ENCODE data around the gene IKZF3. TPM values are rescaled to one million over a fixed set of nuclear protein-coding genes. Genes with fewer than 3 reads are reported as not detected.
A peak's percentile ranks its signal among the peaks of the same experiment; 100 is the strongest.

The IKZF3 gene
- total RNA-seq, 1 donor from 2014 or later = not detected

DNA sequence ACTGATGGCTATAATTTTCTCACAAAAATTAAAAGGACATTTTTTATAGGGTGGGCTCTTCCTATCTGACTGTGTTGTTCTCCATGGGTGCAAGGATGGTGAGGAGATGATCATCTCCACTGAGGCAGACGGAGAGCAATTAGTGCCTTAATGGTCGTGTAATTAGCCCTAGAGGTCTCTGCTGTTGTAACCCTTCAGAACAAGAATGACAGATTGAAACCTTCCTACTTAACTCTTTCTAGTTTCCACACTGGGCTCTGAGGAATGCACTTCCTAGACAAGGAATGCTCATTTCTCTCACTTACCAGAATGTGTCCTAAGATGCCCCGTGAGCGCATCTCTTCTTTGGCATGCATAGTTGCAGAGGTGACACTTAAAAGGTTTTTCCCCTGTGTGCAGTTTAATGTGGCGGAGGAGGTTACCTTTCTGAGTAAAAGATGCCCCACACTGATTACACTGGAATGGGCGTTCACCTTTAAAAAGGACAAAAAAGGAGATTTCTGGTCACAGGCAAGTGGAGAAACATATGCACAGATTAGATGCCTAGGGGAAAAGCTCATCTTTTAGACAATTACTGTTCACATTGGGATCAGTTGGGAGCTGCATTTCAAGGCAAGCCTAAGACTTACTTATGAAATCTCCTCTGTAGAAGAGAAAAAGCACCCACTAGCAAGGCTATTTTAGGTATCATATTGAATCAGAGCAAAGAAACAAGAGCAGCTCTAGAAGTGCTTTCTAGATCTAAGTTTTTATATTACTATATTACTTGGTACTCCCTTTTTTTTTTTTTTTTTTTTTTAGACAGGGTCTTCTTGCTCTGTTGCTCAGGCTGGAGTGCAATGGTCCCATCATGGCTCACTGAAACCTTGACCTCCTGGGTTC lies 72.8 kb downstream of the IKZF3 start:
- Mint-ChIP-seq H3K4me1 (ENCODE audit: unreplicated experiment) (no peaks in the 10 kb centered on the region), H3K4me3 (ENCODE audit: unreplicated experiment) (no peak overlapping the region), H3K27me3 (ENCODE audit: unreplicated experiment) (no peaks in the 10 kb centered on the region), H3K9me3 (ENCODE audit: unreplicated experiment) (no peaks in the 10 kb centered on the region), H3K27ac (ENCODE audit: unreplicated experiment) (no peak overlapping the region), H3K36me3 (ENCODE audit: low read depth, unreplicated experiment) (no peaks in the 10 kb centered on the region)
- TF ChIP-seq, protein P1, sequence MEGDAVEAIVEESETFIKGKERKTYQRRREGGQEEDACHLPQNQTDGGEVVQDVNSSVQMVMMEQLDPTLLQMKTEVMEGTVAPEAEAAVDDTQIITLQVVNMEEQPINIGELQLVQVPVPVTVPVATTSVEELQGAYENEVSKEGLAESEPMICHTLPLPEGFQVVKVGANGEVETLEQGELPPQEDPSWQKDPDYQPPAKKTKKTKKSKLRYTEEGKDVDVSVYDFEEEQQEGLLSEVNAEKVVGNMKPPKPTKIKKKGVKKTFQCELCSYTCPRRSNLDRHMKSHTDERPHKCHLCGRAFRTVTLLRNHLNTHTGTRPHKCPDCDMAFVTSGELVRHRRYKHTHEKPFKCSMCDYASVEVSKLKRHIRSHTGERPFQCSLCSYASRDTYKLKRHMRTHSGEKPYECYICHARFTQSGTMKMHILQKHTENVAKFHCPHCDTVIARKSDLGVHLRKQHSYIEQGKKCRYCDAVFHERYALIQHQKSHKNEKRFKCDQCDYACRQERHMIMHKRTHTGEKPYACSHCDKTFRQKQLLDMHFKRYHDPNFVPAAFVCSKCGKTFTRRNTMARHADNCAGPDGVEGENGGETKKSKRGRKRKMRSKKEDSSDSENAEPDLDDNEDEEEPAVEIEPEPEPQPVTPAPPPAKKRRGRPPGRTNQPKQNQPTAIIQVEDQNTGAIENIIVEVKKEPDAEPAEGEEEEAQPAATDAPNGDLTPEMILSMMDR (IDR thresholded peaks at IDR 0.05; ENCODE audit: unreplicated experiment) = no peak
- DNase-seq (ENCODE audit: low spot score) = no peak

DNA sequence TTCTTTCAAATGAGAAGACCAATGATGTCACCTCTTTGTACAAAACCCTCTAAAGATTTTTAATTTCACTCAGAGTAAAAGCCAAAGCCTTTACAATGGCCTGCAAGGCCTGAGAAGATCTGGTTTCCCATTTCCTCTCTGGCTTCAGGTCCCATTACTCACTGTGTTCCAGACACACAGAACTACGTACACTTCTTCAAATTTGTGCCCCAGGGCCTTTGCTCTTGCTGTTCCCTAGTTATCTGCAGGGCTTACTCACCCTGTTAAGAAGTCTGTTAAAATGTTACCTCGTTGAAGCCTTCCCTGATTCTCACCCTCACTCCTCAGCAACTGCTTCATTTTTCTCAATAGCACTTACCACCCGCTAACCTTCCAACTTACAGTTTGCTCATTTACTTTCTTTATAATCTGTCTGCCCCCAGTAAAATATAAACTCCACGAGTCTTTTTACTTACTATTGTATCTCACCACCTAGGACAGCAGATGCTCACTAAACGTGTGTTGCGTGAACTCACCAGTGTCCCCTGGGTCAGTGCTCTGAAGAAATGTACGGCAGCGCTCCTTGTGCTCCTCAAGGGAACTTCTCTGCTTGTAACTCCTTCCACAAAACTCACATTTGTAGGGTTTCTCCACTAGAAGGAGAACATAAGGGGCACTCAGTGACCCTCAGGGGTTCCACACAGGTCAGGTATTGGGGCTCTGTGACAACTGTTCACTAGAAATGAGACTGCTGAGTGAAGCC lies 76.2 kb downstream of the IKZF3 start:
- H3K27me3 Mint-ChIP-seq (ENCODE audit: unreplicated experiment) = no peaks in the 10 kb centered on the region
- TF ChIP-seq, protein P1 (IDR thresholded peaks at IDR 0.05; ENCODE audit: unreplicated experiment) = no peak
- H3K9me3 Mint-ChIP-seq (ENCODE audit: unreplicated experiment) = no peaks in the 10 kb centered on the region
- H3K36me3 Mint-ChIP-seq (ENCODE audit: low read depth, unreplicated experiment) = no peaks in the 10 kb centered on the region
- DNase-seq (ENCODE audit: low spot score) = no peak
- H3K4me1 Mint-ChIP-seq (ENCODE audit: unreplicated experiment) = no peaks in the 10 kb centered on the region
- H3K4me3 Mint-ChIP-seq (ENCODE audit: unreplicated experiment) = no peak overlapping the region
- no peak overlapping the region for H3K27ac Mint-ChIP-seq (ENCODE audit: unreplicated experiment)

DNA sequence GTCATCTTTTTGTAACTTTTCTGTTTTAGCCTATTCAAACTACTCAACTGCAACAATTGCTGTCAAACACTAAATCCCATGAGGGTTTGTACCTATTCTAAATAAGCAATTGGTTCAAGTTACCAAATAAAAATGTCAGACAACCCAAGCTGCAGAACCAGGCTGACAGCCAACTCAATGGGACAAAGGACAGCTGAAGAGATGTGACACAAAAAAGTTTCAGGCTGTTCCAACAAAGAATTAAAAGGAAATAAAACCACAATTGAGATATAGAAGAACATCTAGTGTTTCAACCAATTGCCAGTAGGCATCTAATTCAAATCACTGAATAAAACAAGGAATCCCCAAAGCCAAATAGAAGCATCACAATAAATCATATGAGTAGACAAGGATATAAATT lies 77.1 kb downstream of the IKZF3 start:
- Mint-ChIP-seq H3K4me1 (ENCODE audit: unreplicated experiment) (no peaks in the 10 kb centered on the region), H3K27ac (ENCODE audit: unreplicated experiment) (no peak overlapping the region), H3K36me3 (ENCODE audit: low read depth, unreplicated experiment) (no peaks in the 10 kb centered on the region), H3K4me3 (ENCODE audit: unreplicated experiment) (no peak overlapping the region), H3K27me3 (ENCODE audit: unreplicated experiment) (no peaks in the 10 kb centered on the region), H3K9me3 (ENCODE audit: unreplicated experiment) (no peaks in the 10 kb centered on the region)
- no peak for DNase-seq (ENCODE audit: low spot score)
- TF ChIP-seq, protein P1 (IDR thresholded peaks at IDR 0.05; ENCODE audit: unreplicated experiment) = no peak

DNA sequence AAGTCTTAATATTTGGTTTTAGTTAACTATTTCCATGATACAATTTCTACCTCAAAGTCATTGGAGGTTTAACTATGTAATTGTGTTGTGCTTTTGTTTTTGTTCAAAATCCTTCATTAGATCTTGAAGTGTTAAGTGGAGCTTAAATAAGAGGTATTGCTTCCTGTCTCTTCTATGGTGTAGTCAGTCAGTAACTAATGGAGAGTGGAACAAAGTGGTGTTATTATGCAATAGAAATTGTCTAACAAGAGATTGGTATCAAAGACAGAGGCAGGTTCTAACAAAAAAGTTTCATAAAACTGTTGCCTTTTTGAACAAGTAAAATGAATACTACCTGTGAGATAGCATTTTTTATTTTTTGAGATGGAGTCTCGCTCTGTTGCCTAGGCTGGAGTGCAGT lies 81.1 kb downstream of the IKZF3 start:
- no peaks in the 10 kb centered on the region for H3K27me3 Mint-ChIP-seq (ENCODE audit: unreplicated experiment)
- H3K27ac Mint-ChIP-seq (ENCODE audit: unreplicated experiment) = no peak overlapping the region
- TF ChIP-seq, protein P1 (IDR thresholded peaks at IDR 0.05; ENCODE audit: unreplicated experiment) = no peak
- no peak overlapping the region for H3K4me3 Mint-ChIP-seq (ENCODE audit: unreplicated experiment)
- no peaks in the 10 kb centered on the region for H3K36me3 Mint-ChIP-seq (ENCODE audit: low read depth, unreplicated experiment)
- H3K9me3 Mint-ChIP-seq (ENCODE audit: unreplicated experiment) = no peaks in the 10 kb centered on the region
- DNase-seq (ENCODE audit: low spot score) = no peak
- H3K4me1 Mint-ChIP-seq (ENCODE audit: unreplicated experiment) = peaks cover 4% of the 10 kb centered on the region

DNA sequence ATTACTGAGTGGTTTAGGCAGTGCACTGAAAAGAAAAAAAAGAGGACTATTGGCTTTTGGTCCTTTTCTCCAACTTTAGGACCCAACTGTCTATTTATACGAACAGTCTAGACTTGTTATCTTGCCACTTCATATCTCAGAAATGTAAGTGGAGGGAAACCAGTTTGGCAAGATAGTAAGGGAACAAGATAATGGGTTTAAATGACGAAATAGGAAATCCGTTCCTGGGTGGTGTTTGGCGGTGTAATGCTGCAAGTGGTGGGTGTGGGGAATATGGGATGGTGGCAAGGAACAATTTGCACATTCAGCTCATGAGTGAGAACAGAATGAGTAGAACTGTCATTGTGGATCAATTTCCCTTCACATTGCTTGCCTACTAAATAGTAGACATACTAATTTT lies 81.6 kb downstream of the IKZF3 start:
- H3K27me3 Mint-ChIP-seq (ENCODE audit: unreplicated experiment) = no peaks in the 10 kb centered on the region
- no peaks in the 10 kb centered on the region for H3K9me3 Mint-ChIP-seq (ENCODE audit: unreplicated experiment)
- H3K4me1 Mint-ChIP-seq (ENCODE audit: unreplicated experiment) = peaks cover 7% of the 10 kb centered on the region
- DNase-seq (ENCODE audit: low spot score) = no peak
- TF ChIP-seq, protein P1 (IDR thresholded peaks at IDR 0.05; ENCODE audit: unreplicated experiment) = no peak
- H3K27ac Mint-ChIP-seq (ENCODE audit: unreplicated experiment) = peak overlapping the region; percentile 16
- H3K36me3 Mint-ChIP-seq (ENCODE audit: low read depth, unreplicated experiment) = no peaks in the 10 kb centered on the region
- H3K4me3 Mint-ChIP-seq (ENCODE audit: unreplicated experiment) = no peak overlapping the region

All from endothelial cell (in vitro differentiated cells).